Ovary (tissue), 3 donors: ENCODE measurements around the gene CNGA4.

Source experiments
- POLR2A ChIP-seq: fragments of 450-650 bp; IDR thresholded peaks from one replicate; pipeline ENCODE4 v1.6.1; 2017; ENCODE audit warnings: antibody characterized with exemption, mild to moderate bottlenecking, moderate library complexity
- TF ChIP-seq, protein P1 (sequence below), 3 donors: fragments of 450-650 bp in 2 of 3; fragments of 200-600 bp in 1 of 3; IDR thresholded peaks; one replicate each; pipeline versions ENCODE4 v1.5.1 to v1.8.0; 2016 to 2022; ENCODE audit warnings: antibody characterized with exemption in 3 of 3, mild to moderate bottlenecking in 1 of 3
- donor health status: DM: no; HTN: no; CAD: no.

DNA sequence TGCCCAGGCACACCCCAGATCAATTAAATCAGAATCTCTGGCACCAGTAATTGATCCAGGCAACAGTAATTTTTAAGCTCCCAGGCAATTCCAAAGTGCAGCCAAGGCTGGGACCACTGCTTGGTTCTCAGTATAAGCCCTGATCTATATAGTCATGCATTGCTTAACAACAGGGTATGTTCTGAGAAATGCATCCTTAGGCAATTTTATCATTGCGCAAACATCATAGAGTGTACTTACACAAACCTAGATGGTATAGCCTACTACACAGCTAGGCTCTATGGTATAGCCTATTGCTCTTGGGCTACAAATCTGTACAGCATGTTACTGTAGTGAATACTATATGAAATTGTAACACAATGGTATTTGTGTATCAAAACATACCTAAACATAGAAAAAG lies 34.2 kb upstream of the CNGA4 start:
- TF ChIP-seq, protein P1, sequence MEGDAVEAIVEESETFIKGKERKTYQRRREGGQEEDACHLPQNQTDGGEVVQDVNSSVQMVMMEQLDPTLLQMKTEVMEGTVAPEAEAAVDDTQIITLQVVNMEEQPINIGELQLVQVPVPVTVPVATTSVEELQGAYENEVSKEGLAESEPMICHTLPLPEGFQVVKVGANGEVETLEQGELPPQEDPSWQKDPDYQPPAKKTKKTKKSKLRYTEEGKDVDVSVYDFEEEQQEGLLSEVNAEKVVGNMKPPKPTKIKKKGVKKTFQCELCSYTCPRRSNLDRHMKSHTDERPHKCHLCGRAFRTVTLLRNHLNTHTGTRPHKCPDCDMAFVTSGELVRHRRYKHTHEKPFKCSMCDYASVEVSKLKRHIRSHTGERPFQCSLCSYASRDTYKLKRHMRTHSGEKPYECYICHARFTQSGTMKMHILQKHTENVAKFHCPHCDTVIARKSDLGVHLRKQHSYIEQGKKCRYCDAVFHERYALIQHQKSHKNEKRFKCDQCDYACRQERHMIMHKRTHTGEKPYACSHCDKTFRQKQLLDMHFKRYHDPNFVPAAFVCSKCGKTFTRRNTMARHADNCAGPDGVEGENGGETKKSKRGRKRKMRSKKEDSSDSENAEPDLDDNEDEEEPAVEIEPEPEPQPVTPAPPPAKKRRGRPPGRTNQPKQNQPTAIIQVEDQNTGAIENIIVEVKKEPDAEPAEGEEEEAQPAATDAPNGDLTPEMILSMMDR (IDR thresholded peaks at IDR 0.05), result no peak
- no peak for TF ChIP-seq POLR2A
